HG03460 (cell line): ENCODE data around the gene MEIOSIN.
"Not testable (repeated sequence)": the region's sequence is repeated elsewhere in the genome, so short reads cannot be mapped to it uniquely, and the experiment has no call there.

Source experiments
- ATAC-seq: cut with Tn5 transposase; IDR thresholded peaks from one replicate; pipeline ENCODE4 v1.9.1; 2021; ENCODE audit not compliant: unreplicated experiment

MEIOSIN gene

DNA sequence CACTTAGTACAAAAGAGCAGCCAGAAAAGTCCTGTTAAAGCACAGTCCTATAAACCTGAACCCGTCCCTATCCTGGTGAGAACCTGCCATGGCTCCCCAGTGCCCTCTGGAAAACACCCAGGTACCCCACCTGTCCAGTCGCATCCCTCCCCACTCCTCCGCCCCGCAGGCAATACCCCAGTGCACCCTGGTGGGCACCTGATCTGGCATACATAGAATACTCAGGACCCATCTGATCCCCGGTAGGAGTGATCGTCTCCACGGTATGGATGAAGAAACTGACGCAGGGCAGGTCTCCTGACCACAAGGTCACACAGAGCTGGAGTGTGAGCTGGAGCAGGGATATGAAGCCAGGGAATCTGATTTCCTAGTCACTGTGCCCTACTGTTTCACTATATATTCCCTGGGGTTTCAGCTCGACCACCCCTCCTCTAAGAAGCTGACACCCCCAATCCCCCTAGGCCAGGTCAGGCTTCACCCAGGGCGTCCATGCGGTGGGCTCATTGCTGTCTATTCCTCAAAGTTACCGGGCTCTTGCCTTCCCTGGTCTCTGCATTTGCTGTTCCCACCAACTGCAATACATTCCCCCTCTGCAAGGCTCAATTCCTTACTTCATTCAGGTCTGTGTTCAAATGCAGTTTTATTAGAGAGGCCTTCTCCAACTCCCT, 15.1 kb upstream of the MEIOSIN start:
- ATAC-seq = no peak

DNA sequence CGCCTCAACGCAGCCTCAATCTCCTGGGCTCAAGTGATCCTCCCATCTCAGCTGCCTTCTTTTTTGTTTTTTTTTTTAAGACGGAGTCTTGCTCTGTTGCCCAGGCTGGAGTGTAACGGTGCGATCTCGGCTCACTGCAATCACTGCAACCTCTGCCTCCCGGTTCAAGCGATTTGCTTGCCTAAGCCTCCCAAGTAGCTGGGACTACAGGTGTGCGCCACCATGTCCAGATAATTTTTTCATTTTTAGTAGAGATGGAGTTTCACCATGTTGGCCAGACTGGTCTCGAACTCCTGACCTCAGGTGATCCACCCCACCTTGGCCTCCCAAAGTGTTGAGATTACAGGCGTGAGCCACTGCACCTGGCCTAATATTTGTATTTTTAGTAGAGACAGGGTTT, 13.2 kb upstream of the MEIOSIN start:
- ATAC-seq = not testable (repeated sequence)

DNA sequence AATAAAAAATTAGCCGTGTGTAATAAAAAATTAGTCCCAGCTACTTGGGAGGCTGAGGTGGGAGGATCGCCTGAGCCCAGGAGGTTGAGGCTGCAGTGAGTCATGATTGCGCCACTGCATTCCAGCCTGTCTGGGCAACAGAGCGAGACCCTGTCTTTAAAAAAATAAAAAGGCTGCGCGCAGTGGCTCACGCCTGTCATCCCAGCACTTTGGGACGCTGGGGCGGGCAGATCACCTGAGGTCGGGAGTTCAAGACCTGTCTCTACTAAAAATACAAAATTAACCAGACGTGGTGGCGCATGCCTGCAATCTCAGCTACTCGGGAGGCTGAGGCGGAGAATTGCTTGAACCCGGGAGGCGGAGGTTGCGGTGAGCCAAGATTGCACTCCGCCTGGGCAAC, 4.6 kb upstream of the MEIOSIN start:
- not testable (repeated sequence) for ATAC-seq

DNA sequence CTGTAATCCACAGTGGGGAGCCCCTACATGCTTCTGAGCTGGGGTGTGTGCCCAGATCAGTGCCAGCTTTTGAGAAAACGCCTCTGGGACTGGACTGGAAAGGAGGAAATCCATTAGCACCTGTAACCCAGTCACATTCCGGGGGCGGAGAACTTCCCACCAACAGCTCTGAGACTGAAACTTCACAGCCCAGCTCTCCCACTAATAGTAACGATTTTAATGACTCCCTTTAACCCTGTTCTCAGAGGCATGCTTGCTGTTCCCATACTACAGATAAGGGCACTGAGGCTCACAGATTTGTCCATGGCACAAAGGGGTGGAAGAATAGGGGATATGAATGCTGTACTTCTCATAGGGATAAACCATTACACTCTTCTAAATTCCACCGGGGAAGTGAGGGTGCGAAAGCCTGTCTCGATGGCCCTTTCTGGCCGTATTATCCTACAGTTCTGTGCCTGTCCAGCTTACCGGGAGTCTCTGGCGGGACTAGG, 3.4 kb upstream of the MEIOSIN start:
- no peak for ATAC-seq

DNA sequence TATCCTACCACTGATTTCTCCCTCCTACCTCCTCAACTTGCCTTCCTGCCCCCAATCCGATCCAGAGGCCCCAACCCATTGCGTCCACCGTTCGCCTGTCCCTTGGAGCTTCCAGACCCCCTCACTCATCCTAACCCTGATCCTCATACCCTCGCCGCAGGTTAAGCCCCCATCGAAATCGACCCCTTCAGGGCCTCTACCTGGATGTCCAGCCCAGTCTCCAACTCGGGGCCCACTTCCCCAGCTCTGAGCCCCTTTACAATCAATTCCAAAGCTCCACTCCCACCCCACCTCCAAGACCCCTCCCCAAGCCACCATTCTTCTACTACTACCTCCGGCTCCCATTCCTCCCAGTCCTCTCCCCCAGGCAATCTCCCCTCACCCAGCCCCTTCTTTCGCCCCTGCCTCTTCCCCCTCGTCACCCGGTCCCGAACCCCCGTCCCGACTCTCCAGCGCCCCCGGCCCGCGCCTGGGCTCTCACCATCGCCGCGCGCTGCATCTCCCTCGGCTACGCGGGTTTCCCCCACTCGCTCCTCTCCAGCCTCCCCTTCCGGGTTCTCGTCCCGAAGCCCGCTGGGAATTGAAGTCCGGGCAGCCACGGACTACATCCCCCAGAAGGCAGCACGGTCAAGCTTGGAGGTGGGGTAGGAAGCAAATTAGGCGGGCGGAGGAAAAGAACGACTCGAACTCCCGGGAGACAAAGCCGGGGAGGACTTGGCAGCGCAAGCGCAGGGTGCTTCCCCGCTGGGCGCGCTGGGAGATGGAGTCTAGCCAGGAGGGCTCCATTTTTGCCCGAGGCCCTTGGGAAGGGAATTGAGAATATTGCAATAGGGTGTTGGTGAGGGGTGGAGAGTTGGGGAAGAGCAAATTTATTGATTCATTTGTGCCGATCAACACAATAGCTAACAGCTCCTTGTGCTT, 2.6 kb upstream of the MEIOSIN start, which contains the start of gene FBXO46:
Gene FBXO46 (minus strand): TSS at position 529 of the 921 bp plus-strand sequence. CDS start 17,401 bp downstream, outside the sequence.
- peak; percentile 90 for ATAC-seq

DNA sequence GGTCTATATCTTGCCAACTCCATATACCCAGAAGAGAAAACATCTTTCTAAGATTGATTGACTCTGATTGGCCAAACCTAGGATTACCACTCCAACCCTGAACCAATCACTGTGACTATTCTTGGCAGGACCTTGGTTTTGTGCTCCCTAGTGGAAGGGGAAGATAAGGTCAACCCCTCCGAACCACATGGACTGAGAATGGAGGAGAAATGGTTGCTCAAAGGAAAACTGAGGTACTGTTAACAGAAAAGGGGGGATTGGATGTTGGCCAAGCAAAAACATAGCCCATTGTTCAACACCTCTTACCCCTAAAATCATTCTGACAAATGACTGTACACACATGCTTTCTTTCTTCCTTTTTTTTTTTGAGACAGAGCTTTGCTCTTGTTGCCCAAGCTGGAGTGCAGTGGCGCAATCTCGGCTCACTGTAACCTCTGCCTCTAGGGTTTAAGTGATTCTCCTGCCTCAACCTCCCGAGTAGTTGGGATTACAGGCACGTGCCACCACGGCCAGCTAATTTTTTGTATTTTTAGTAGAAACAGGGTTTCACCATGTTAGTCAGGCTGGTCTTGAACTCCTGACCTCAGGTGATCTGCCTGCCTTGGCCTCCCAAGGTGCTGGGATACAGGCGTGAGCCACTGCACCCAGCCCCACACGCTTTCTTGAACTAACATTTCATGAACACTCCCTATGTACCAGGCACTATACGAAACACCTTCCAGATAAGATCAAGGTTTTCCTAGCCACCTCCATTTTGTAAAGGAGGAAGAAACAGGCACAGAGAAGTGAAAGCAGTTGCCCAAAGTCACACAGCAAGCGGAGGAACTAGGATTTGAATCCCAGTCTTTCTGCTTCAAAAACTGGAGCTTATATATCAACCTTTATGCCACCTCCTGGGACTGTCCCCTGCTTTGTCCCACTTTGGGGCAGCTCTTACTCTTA, 6.5 kb downstream of the MEIOSIN start:
- no peak for ATAC-seq

DNA sequence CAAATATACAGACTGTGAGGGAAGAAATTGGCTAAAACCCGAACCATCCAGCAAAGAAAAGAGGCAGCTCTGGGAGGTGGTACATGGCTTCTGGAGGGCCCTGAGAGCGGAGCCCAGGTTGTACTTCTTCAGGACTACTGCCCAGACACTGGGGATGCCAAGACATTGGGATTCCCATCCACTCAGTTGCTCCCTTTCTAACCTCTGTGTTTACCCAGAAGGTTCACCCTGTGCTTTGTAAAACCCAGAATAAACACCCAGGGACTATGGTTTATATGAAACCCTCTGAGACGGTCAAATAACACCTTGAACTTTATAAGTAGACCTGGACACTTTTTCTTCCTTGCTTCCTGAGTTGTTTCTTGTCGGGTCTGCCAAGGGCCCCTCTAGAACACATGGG, 9.7 kb downstream of the MEIOSIN start:
- ATAC-seq = no peak

DNA sequence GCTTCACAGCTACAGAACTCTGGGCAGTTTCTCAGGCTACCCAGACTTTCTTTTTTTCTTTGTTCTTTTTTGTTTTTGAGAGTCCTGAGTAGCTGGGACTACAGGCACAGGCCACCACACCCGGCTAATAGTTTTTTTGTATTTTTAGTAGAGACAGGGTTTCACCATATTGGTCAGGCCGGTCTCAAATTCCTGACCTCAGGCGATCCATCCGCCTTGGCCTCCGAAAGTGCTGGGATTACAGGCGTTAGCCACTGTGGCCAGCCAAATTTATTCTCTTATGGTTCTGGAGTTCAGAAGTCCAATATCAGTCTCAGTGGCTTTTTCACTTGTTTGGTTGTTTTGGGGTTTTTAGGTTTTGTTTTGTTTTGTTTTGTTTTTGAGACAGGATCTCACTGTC, 12.4 kb downstream of the MEIOSIN start:
- no peak for ATAC-seq

DNA sequence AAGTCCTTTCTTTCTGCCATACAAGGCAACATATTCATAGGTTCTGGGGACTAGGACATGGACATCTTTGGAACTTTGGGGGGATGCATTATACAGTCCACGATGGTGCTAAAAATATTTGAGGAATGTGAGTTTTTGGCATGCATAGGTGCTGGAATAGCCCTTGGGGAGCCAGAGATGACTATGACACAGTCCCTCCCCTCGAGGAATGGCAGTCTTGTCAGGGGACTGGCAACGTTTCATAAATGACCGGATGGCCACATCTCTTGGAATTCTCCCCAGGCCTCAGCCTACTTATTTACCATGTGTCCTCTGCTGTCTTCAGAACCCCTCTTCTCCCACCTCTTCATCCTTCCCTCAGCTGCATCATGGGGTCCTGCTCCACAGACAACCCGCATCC, 13.6 kb downstream of the MEIOSIN start:
- no peak for ATAC-seq

DNA sequence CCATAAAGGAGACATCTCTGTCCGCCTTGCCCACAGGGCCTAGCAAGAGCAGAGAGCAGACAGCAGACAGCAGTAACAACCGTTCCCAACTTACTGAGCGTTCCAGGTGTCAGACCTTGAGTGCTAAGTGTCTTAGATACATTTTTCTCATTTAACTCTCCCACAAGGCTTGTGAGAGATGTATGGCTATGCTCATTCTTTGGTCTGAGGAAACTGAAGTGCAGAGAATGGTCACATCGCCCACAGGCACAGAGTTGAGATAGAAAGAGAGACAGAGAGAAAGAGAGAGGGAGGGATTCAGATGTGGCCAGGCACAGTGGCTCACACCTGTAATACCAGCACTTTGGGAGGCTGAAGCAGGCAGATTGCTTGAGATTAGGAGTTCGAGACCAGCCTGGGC, 14.3 kb downstream of the MEIOSIN start:
- no peak for ATAC-seq

DNA sequence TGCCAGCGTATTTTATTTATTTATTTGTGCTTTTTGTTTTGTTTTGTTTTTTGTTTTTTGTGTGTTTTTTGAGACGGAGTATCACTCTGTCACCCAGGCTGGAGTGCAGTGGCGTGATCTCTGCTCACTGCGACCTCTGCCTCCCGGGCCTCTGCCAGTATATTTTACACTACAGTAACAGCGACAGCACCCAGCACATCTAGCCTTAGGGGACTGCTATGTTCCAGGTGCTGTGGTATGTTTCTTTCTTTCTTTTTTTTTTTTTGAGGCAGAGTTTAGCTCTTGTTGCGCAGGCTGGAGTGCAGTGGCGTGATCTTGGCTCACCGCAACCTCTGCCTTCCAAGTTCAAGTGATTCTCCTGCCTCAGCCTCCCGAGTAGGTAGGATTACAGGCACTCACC, 18.2 kb downstream of the MEIOSIN start:
- not testable (repeated sequence) for ATAC-seq

DNA sequence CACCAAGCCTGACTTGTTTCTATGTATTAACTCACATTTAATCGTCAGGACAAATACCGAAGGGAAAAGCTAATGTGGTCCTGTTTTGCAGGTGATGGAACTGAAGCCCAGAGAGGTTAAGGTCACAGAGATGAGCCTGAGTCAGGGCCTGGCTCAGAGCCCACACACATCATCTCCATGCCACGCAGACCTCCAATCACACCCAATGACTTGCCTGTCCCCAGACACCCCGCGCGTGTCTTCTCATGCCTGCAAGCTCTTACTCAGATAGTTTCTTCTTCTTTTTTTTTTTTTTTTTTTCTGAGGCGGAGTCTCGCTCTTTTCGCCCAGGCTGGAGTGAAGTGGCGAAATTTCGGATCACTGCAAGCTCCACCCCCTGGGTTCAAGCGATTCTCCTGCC, 19.4 kb downstream of the MEIOSIN start:
- no peak for ATAC-seq

DNA sequence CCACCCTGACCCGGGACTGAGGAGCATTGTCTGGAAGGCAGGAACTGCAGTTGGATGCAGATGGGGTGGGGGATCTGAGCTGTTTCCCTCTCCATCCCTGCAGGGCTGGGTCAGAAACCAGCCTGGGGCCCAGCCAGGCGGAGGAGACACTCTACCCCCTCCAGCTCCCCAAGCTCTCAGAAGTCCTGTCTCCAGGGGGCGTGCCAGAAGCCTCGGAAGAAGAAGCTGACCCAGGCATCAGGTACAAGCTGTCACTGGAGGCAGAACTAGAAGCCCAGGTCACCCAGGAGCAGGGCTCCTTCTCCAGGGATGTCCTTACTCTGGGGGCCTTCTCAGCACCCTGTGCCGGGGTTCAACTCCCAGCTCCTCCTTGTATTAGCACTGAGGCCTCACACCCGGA, 20.3 kb downstream of the MEIOSIN start:
- no peak for ATAC-seq

DNA sequence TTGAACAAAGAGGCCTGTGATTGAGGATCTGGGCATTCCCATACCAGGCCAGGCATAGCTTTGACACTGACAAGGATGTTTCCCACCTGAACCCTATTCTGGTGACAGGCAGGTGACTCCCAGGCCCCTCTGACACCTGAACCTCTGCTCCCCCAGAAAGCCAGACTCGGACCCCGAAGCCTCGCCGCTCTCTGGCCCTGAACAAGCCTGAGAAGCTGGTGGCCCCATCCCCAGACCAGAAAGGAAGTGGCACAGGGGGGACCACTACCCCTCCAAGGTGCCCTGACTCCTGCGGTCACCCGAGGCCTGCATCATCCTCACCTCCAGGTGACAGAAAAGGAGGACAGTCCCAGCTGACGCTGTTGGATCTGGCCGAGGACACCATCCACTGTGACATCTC, 21.1 kb downstream of the MEIOSIN start:
- ATAC-seq = no peak

DNA sequence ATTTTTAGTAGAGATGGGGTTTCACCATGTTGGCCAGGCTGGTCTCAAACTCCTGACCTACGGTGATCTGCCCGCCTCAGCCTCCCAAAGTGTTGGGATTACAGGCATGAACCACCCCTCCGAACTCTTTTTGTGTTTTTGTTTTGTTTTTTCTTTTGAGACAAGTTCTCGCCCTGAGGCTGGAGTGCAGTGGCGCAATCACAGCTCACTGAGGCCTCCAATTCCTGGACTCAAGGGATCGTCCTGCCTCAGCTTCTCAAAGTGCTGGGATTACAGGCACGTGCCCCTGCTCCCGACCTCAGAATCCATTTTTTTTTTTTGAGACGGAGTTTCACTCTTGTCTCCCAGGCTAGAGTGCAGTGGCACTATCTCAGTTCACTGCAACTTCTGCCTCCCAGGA, 24.5 kb downstream of the MEIOSIN start:
- ATAC-seq = no peak

DNA sequence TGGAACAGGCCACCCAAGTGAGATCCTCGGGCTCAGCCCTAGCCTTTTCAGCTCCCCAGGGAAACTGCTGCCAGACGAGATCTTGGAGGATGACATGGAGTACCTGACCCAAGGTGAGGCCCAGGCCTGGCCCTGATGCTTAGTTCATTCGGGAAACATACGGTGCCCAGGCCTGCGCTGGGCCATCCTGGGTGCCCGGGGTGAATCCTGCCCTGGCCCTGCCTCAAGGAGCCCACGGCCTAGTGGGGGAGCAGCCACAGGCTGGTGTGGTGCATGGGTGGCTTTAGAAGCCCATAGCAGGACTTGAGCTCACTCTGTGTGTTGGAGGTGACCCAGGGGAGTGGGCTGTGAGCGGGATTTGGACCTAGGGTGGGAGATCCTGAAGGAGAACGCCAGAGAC, 25.7 kb downstream of the MEIOSIN start:
- no peak for ATAC-seq

DNA sequence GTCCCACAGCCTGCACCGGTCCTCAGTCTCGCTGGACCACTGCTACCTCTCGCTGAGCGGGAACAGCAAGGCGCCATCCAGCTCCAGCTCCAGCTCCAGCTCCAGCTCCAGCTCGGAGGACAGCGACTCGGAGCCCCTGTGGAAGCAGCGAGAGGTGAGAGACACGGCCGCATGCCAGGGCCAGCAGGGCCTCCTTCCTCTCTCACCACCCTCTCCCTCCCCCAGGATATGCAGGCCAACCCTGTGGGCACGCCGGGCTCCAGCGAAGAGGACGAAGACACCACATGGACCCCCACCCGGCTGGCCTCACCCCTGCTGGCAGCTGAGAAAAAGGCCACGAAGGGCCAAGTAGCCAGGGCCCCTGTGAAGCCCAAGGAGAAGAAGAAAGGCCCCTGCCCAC, 28.5 kb downstream of the MEIOSIN start:
- ATAC-seq = no peak

DNA sequence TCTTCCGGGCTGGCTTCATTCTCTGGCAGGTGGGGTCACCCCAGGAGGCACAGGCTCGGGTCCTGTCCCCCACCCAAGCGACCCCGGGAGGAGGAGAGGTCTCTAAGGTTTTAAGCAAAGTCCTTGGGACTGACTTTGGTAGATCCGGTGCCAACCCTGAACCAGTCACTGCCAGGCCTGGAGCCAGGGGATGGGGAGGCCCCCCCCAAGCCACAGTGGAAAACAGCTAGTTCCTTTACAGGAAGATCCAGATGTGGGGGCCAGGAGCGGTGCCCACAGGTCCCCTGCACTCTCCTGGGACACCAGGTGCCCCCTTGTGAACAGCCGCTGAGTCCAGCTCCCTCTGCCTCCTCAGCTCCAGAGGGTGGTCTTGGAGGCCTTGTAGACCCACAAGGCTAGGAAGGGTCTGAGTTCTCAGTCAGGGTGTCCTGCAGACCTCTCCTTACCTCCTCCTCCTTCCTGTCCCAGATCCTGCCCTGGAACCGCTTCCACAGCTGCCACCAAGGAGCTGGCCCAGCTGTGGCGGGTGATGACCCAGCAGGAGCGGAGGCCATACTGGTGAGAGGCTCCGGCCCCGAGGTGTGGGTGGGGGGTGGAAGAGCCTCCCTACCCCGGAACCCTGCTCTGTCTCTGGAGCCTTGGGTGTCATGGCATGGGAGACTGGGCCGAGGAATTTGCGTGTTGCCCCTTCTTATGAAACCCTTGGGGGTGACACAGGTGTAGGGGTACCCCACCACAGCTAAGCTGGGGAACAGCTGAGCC, 29.8 kb downstream of the MEIOSIN start:
- ATAC-seq = no peak

DNA sequence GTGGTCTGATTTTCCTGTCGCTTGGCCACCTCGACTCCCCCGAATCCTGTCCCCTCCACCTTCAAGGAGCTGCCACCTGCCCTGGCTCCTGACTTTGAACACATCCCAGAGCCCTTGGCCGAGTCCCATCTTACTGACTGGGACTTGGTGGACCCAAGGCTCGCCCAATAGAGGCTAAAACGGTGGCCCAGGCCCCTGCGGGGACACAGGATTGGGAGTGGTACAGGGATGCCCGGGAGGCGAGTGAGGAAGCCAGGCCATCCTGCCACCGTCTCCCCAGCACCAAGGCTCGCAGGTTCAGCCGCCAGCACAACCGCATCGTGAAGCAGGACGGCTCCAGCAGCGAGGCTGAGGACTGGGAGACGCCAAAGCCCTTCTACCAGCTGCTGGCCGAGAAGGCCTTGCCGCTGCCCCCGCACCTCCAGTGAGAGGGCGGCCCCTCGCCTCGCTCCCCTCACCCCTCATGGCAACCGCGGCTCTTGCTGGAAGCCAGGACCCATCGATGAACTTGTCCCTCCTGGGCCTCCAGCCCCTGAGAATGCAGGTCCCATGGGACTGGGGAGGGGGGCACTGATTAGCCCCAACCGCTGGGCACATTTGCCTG, 30.6 kb downstream of the MEIOSIN start:
- ATAC-seq = no peak

DNA sequence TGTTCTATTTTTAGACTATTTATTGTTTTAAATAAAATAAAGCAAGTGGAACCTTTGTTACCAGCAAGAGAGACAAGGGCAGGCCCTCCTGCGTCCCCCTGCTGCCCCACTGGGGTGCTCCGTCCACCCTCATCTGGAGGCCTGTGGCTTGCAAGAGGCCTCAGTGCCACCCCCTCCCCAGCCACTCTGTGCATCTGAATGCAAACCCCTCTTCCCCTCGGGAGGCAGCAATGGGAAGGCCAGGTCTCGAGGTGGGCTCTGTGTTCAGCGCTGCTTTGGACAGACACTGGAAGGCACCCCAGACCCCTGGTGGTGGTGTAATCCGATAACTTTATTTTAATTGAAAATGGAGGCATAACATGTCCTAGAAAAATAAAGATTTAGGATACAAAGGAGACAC, 31.2 kb downstream of the MEIOSIN start:
- no peak for ATAC-seq
